Measurements from ENCODE around the gene TRPV5.

The TRPV5 gene

DNA sequence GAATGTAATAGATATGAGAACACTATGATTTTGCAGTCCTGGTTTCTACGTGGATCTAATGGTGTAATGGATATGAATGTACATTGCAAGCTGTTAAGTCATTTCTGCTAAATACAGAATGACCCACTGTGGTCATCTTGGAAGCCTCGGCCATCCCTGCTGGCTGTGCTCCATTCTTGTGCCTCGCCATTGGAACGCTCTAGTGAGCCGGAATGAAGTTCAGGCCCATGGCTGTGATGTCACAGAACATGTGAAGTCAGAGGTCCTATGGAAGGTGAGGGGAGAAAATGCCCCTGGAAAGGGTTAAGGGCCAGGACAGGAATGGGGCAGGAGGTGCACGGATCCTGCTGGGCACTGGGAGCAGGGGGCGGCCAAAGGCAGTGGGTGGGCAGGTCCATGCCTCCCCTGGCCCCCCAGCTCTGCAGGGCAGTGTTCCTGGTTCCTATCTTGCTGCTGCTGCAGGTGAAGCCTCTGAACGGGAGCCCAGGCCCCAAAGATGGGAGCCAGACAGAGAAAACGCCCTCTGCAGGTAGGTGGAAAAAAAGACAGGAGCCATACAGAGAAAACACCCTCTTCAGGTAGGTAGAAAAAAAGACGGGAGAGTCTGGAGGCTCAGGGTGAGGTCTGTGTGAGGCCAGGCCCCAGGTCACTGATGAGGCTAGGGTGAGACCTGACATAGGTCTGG, 5.8 kb upstream of the TRPV5 start, which contains the start of gene LLCFC1:
Gene LLCFC1 (plus strand): TSS at position 259 of the 685 bp plus-strand sequence. CDS start 138 bp downstream, at position 397.
- POLR2A ChIA-PET = no interaction called here
- peak; percentile 53 for DNase-seq (ENCODE audit: extremely low spot score)
- TF ChIP-seq ZNF384 (IDR thresholded peaks at IDR 0.05) (no peak), TARDBP (IDR thresholded peaks at IDR 0.05) (no peak), ELF4 (IDR thresholded peaks at IDR 0.05) (no peak), LEF1 (IDR thresholded peaks at IDR 0.05; ENCODE audit: borderline replicate concordance) (no peak), CTBP1 (IDR thresholded peaks at IDR 0.05; ENCODE audit: borderline replicate concordance) (no peak), FOXK2 (IDR thresholded peaks at IDR 0.05) (no peak)
- TF ChIP-seq, protein P1, sequence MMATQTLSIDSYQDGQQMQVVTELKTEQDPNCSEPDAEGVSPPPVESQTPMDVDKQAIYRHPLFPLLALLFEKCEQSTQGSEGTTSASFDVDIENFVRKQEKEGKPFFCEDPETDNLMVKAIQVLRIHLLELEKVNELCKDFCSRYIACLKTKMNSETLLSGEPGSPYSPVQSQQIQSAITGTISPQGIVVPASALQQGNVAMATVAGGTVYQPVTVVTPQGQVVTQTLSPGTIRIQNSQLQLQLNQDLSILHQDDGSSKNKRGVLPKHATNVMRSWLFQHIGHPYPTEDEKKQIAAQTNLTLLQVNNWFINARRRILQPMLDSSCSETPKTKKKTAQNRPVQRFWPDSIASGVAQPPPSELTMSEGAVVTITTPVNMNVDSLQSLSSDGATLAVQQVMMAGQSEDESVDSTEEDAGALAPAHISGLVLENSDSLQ (IDR thresholded peaks at IDR 0.05) = no peak
- CTCF ChIA-PET = no interaction called here

DNA sequence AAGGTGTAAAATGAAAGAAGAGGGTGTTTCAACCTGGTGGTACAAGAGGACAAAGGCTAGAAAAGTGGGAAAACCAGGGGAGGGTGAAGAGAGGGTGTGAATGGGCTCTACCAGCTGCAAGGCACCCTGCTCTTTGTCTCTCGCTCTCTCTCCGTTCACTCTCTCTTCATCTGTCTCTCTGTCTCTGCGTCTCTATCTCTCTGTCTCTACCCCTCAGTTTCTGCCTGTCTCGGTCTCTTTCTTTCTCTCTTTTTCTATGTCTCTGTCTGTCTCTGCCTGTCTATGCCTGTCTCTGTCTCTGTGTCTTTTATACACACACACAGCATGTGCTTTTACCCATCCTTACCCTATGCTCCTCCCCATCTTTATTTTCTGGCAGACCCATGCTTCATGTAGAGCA, 5.1 kb upstream of the TRPV5 start:
- ChIA-PET CTCF (no interaction called here), POLR2A (no interaction called here)
- no peak for DNase-seq (ENCODE audit: extremely low spot score)
- no peak for TF ChIP-seq ELF4 (IDR thresholded peaks at IDR 0.05)
- no peak for TF ChIP-seq HDGF (IDR thresholded peaks at IDR 0.05; ENCODE audit: borderline replicate concordance)
- no peak for TF ChIP-seq CTBP1 (IDR thresholded peaks at IDR 0.05; ENCODE audit: borderline replicate concordance)
- TF ChIP-seq LEF1 (IDR thresholded peaks at IDR 0.05; ENCODE audit: borderline replicate concordance) = no peak
- TF ChIP-seq FOXA1 (IDR thresholded peaks at IDR 0.05) = no peak

DNA sequence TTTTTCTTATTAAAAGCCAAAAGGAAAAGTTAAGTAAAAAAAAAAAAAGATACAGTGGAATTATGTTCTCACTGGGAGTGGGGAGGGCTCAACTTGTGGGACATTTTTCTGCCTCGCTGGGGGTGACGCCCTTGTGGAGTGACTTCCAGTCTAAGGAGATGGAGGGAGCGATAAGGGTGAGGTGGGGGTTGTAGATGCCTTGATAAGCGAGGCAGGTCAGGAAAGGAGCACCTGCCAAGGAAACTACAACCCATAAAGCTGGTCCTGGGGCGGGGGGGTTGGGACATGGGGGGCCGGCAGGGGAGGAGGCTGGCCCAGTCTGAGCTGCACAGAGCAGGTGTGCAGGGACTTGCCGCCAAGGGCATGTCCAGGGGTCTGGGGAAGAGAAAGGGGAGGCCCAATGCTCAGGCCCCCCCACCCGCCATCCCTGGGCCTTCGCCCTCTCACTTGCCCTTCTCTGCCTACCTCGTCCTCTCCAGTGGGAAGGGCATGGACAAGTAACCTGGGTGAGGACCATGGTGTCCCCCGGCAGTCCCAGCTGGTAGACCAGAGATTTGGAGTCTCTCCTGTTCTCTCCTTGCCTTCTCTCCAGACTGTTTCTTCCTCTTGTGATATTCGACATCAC, 2.5 kb upstream of the TRPV5 start:
- POLR2A ChIA-PET = no interaction called here
- CTCF ChIA-PET = interaction anchor here (1.0 to 1.3 kb wide), 2 partner anchors 63 to 70 kb away, joined by 3 to 5 read pairs; no protein-coding TSS in a partner anchor
- no peak for TF ChIP-seq CTBP1 (IDR thresholded peaks at IDR 0.05; ENCODE audit: borderline replicate concordance)
- no peak for TF ChIP-seq TARDBP (IDR thresholded peaks at IDR 0.05)
- TF ChIP-seq FOXM1 (IDR thresholded peaks at IDR 0.05; ENCODE audit: borderline replicate concordance) = no peak
- no peak for TF ChIP-seq ZNF384 (IDR thresholded peaks at IDR 0.05)
- TF ChIP-seq L3MBTL2 (conservative IDR thresholded peaks at IDR 0.05) = no peak
- no peak for TF ChIP-seq FOXK2 (IDR thresholded peaks at IDR 0.05)
- TF ChIP-seq, protein P1 (IDR thresholded peaks at IDR 0.05) = no peak
- no peak for DNase-seq (ENCODE audit: extremely low spot score)

DNA sequence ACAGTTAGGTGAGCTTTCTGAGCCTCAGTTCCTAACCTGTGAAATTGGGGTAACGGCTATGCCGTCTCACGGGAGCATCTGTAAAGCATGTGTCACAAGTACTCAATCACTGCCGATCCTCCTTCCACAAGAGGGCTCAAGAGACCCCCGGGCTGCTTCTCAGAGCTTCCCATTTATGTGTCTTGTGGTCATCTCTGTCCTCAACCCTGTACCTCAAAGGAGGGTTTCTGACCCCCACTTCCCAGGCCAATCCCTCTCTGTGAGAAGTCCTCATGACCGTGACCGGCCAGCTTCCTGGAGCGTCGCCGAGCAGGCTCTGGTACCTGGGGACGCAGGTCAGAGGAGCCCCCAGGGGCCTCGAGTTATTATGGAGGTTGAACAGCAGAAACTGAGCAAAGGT, 510 bp upstream of the TRPV5 start:
- no peak for DNase-seq (ENCODE audit: extremely low spot score)
- ChIA-PET CTCF (interaction anchor here (0.9 kb wide), 1 partner anchor 9 kb away, joined by 3 read pairs; no protein-coding TSS in a partner anchor), POLR2A (no interaction called here)
- TF ChIP-seq ARNT (IDR thresholded peaks at IDR 0.05) (no peak), NFRKB (IDR thresholded peaks at IDR 0.05) (no peak), BHLHE40 (IDR thresholded peaks at IDR 0.05; ENCODE audit: borderline replicate concordance) (no peak), LEF1 (IDR thresholded peaks at IDR 0.05; ENCODE audit: borderline replicate concordance) (no peak), ZNF384 (IDR thresholded peaks at IDR 0.05) (no peak), TARDBP (IDR thresholded peaks at IDR 0.05) (no peak), FOXA1 (IDR thresholded peaks at IDR 0.05) (no peak), SUZ12 (IDR thresholded peaks at IDR 0.05) (no peak), L3MBTL2 (conservative IDR thresholded peaks at IDR 0.05) (no peak), HDGF (IDR thresholded peaks at IDR 0.05; ENCODE audit: borderline replicate concordance) (no peak), FOXM1 (IDR thresholded peaks at IDR 0.05; ENCODE audit: borderline replicate concordance) (no peak), SP1 (IDR thresholded peaks at IDR 0.05) (no peak)
- TF ChIP-seq, protein P1 (IDR thresholded peaks at IDR 0.05) = no peak

DNA sequence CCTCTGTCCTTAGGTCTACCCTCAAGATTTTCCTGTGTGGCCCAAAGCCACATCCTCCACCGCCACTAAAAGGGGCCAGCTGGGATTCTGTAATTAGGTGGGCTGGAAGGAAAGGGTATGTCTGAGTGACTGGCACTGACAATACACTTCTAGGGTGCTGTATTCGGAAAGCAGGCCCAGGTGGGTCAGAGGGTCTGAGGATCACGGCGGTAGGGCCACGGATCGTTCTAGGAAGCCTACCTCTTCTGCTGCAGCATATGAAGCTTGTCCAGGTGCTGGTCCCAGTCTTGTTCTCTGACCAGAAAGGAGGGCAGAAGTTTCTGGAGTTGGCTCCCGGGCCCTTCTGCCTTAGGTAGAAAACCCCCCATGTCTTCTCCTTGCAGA, 462 bp downstream of the TRPV5 start:
- CTCF ChIA-PET = no interaction called here
- TF ChIP-seq NFRKB (IDR thresholded peaks at IDR 0.05) (no peak), FOXA1 (IDR thresholded peaks at IDR 0.05) (no peak), ZNF384 (IDR thresholded peaks at IDR 0.05) (no peak), FOXM1 (IDR thresholded peaks at IDR 0.05; ENCODE audit: borderline replicate concordance) (no peak), FOXK2 (IDR thresholded peaks at IDR 0.05) (no peak), TARDBP (IDR thresholded peaks at IDR 0.05) (no peak), SUZ12 (IDR thresholded peaks at IDR 0.05) (no peak), SP1 (IDR thresholded peaks at IDR 0.05) (no peak), BHLHE40 (IDR thresholded peaks at IDR 0.05; ENCODE audit: borderline replicate concordance) (no peak), LEF1 (IDR thresholded peaks at IDR 0.05; ENCODE audit: borderline replicate concordance) (no peak), L3MBTL2 (conservative IDR thresholded peaks at IDR 0.05) (no peak), ARNT (IDR thresholded peaks at IDR 0.05) (no peak), CTBP1 (IDR thresholded peaks at IDR 0.05; ENCODE audit: borderline replicate concordance) (no peak), ELF4 (IDR thresholded peaks at IDR 0.05) (no peak), HDGF (IDR thresholded peaks at IDR 0.05; ENCODE audit: borderline replicate concordance) (no peak)
- TF ChIP-seq, protein P1 (IDR thresholded peaks at IDR 0.05) = no peak
- no peak for DNase-seq (ENCODE audit: extremely low spot score)
- POLR2A ChIA-PET = no interaction called here
